Measurements from ENCODE around the gene TECTA.

TECTA gene, protein sequence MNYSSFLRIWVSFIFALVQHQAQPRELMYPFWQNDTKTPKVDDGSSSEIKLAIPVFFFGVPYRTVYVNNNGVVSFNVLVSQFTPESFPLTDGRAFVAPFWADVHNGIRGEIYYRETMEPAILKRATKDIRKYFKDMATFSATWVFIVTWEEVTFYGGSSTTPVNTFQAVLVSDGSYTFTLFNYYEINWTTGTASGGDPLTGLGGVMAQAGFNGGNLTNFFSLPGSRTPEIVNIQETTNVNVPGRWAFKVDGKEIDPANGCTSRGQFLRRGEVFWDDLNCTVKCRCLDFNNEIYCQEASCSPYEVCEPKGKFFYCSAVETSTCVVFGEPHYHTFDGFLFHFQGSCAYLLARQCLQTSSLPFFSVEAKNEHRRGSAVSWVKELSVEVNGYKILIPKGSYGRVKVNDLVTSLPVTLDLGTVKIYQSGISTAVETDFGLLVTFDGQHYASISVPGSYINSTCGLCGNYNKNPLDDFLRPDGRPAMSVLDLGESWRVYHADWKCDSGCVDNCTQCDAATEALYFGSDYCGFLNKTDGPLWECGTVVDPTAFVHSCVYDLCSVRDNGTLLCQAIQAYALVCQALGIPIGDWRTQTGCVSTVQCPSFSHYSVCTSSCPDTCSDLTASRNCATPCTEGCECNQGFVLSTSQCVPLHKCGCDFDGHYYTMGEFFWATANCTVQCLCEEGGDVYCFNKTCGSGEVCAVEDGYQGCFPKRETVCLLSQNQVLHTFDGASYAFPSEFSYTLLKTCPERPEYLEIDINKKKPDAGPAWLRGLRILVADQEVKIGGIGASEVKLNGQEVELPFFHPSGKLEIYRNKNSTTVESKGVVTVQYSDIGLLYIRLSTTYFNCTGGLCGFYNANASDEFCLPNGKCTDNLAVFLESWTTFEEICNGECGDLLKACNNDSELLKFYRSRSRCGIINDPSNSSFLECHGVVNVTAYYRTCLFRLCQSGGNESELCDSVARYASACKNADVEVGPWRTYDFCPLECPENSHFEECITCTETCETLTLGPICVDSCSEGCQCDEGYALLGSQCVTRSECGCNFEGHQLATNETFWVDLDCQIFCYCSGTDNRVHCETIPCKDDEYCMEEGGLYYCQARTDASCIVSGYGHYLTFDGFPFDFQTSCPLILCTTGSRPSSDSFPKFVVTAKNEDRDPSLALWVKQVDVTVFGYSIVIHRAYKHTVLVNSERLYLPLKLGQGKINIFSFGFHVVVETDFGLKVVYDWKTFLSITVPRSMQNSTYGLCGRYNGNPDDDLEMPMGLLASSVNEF (N-terminal part only)

DNA sequence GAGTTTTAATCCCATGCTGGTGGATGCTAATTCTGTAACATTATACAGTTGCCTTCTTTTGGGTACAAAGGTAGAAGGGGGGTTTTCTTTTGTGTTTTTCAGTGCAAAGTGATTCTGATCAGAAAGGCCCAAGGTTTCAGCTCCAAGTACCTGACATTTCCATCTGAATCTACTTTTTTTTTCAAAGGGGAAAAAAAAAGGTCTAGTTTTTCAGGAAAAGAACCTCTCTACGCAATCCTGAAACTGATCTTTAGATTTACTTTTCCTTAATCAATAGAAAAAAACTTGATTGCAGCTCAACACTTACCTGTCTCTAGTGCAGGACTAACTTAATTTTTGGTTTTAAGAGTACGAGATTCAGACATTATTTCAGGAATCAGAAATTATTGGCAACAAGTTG lies at the start of gene TECTA:
Gene TECTA (plus strand): TSS at position 301 of the 400 bp plus-strand sequence. CDS start 1,423 bp downstream, outside the sequence.
- no peak for DNase-seq

GRCh38 chr11:121053244-121053643 lies 47.8 kb upstream of the TECTA start:
- DNase-seq: no peak

- no peak for DNase-seq
Observed at GRCh38 chr11:121054266-121054665, 46.8 kb upstream of the TECTA start.

DNA sequence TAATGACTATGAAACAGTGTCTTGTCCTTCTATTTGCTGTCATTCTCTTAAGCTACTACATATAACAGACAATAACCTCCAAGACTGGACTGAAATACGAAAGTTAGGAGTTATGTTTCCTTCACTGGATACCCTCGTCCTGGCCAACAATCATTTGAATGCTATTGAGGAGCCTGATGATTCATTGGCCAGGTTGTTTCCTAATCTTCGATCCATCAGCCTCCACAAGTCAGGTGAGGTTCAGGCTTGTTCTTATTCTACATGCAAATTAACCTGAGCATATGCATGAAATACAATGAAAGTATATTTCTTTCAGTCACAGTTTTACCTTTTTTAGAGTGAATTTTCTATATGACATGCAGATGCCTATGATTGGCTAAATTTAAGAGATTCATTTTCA lies 46.0 kb upstream of the TECTA start:
- DNase-seq: no peak

GRCh38 chr11:121057922-121058321 lies 43.1 kb upstream of the TECTA start:
- DNase-seq: no peak

DNA sequence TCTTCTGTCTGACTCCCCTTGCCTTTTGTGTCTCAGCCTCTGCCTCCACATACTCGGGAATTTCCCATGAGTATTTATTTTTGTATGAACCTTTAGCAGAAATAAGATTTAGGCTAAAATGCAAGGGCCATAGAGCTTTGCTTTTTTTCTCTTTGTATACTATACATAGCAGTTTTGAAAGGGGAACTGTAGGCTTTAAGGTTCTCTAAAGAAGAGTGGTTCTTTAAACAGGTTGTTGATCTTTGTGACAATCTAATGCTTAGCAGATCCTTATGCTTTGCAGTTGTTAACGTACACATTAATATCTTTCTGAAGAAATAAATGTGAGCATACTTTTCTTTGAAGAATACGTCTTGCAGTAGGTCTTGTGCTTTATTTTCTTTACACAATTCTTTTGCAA lies 42.1 kb upstream of the TECTA start:
- peak; percentile 23 for DNase-seq

GRCh38 chr11:121059605-121060004 lies 41.4 kb upstream of the TECTA start:
- peak; percentile 83 for DNase-seq

GRCh38 chr11:121063728-121064127 lies 37.3 kb upstream of the TECTA start:
- DNase-seq: peak; percentile 59

GRCh38 chr11:121066623-121067022 lies 34.4 kb upstream of the TECTA start:
- DNase-seq: no peak

DNA sequence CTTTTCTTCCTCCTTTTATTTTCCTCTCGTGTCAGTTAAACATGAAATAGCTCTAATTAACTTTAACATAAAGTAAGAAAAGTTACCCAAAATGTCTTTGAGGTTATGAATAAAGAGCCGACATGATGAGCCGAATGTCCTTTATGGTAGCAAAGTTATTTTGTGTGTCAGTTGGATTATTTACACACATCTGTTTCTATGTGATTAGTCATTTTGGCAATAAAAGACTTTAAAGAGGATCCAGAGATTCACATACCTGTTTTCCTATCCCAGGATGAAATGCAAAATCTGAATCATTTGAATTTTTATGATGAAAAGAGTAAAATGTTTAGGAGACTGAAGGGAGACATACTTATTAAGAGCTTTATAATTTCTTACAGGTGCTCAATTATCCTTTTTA lies 34.0 kb upstream of the TECTA start:
- DNase-seq: no peak

DNA sequence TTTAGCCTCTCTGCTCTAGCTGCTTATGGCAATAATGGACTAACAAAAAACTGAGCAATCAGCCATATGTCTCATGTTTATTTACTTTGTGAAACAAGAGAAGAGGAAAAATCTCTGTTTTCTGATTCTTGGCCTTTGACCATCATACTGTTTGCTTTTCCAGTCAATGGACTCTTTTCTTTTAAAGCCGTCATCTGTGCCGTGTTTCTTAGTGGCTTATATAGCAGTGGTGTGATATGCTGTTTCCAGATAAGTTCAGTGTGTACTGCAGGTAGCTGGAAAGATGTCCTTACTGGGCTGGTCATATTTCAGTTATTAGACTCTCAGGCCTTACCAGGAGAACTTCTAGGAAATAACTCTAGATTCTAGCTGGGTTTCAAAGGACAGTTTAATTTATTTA lies 33.6 kb upstream of the TECTA start:
- DNase-seq: no peak

- no peak for DNase-seq
Observed at GRCh38 chr11:121067962-121068647, 32.9 kb upstream of the TECTA start.

DNA sequence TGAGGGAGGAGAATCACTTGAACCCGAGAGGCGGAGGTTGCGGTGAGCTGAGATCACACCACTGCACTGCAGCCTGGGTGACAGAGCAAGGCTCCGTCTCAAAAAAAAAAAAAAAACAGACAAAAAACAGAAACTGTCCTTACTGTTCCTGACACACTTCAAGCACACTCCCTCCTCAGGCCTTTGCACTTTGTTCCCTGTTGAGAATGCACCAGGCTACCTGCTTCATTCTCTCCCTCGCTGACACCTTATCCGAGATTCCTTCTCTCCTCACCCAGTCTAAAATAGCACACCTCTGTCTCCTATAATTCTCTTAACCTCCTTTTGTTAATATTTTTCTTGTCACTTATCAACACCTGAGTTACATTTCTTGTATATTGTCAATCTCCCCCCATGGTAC lies 32.3 kb upstream of the TECTA start:
- DNase-seq: no peak

GRCh38 chr11:121070951-121071845 lies 29.8 kb upstream of the TECTA start:
- DNase-seq: peak; percentile 57

GRCh38 chr11:121071846-121072450 lies 29.1 kb upstream of the TECTA start:
- DNase-seq: no peak

DNA sequence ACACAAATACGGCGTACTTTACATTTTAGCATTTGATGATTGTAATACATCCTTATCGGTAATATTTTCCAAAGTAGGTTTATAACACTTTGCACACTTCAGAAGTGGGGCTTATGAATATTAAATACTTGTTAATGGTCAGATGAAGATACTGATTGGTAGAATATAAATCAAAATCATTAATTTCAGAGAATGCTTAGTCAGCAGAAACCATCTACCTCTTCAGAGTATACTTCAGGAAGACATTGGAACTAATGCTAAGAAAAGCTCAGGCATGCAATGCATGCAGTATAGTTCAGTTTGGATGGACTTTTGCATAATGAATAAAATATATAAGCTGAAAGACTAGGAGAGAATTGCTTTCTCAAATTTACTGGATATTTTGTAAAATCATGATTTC lies 19.7 kb upstream of the TECTA start:
- DNase-seq: no peak

GRCh38 chr11:121082219-121082618 lies 18.8 kb upstream of the TECTA start:
- DNase-seq: peak; percentile 52

GRCh38 chr11:121082670-121083069 lies 18.4 kb upstream of the TECTA start:
- peak; percentile 33 for DNase-seq

DNA sequence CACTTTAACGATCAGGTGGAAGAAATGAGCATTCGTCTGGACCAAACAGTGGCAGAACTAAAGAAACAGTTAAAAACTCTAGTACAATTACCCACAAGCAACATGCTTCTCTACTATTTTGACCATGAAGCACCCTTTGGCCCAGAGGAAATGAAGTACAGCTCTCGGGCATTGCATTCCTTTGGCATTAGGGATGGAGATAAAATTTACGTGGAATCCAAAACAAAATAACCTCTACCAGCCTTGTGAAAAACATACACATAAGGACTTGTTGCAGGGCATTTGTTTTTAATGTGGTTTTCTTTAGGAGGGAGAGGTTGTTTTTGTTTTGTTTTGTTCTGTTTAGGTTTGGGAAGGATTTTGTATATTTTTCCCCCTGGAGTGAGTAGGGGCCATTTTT lies 14.2 kb upstream of the TECTA start:
- no peak for DNase-seq

GRCh38 chr11:121089566-121089965 lies 11.5 kb upstream of the TECTA start:
- DNase-seq: no peak

- DNase-seq: no peak
Observed at GRCh38 chr11:121090145-121090721, 10.8 kb upstream of the TECTA start.

Measured in OCI-M1 (cell line).